HG03432 (cell line): Measurements from ENCODE around the gene ZNF787.
"Not testable (repeated sequence)": the region's sequence is repeated elsewhere in the genome, so short reads cannot be mapped to it uniquely, and the experiment has no call there.

ENCODE experiments used
- ATAC-seq: cut with Tn5 transposase; IDR thresholded peaks from one replicate; pipeline ENCODE4 v1.9.1; 2021; ENCODE audit warnings: mild to moderate bottlenecking, moderate library complexity; ENCODE audit not compliant: unreplicated experiment

The ZNF787 gene

DNA sequence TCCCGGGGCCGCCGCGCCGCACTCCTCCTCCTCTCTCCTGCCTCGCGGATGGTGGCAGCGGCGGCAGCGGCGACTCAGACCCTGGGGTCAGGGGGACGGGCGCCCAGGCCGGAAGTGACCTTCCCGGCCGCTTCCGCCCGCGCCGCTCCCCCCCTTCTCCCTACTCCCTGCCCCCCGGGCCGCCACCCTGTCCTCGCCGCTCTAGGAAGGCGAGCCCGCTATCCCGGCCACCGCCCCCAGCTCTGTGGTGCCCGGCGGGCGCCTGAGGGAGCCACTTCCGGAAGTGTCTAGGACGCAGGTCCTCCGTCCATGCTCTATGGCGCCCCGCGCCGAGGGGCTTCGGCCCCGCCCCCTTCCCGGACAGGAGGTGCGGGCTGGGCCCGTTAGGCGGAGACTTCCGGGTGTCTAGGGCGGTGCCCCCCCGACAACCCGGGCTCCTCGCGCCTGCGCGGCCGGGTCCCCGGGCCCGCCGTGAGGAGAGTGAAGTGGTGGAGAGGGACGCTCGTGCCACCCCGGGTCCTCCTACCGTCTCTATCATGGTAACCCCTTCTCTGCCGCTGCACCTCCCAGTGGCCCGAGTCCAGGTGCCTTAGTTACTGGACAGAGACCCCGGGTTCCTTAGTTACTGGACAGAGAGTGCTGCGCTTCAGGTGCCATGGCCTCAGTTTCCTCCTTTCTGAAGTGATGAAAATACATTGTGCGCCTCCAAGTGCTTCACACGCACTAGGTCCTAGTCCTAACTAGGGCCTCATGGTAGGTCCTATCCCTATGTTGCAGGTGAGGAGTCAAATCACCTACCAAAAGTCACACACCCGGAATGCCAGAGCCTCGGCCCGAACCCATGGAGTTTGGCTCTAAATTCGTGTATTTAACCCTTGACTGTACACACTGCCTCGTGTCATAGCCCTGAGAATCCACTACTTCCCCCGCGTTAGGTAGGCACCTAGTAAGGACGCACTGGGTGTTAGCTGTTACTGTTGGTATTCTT lies at the start of gene ZNF787:
Gene ZNF787, minus strand, starts transcription at position 116 of the 988 bp plus-strand sequence. CDS start 18,078 bp downstream, outside the sequence.
- ATAC-seq: peak; percentile 84

DNA sequence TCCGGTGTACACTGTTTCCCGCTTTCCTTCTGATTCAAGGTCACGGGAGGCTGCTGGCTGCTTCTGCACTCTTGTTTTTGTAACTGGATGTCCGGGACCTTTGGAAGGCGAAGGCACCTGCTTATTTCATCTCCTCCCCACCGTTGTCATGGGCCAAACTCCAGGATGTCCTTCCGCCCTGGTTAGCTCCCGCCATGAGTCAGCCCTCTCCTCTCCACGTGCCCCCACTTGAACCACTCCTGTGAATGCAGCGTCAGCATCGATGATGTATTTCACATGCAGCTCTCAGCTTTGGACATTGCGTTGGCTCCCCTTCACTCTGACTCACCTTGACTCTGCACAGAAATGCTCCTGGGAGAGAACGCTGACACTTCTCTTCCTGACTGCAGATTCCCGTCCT lies 49.2 kb upstream of the ZNF787 start:
- no peak for ATAC-seq

DNA sequence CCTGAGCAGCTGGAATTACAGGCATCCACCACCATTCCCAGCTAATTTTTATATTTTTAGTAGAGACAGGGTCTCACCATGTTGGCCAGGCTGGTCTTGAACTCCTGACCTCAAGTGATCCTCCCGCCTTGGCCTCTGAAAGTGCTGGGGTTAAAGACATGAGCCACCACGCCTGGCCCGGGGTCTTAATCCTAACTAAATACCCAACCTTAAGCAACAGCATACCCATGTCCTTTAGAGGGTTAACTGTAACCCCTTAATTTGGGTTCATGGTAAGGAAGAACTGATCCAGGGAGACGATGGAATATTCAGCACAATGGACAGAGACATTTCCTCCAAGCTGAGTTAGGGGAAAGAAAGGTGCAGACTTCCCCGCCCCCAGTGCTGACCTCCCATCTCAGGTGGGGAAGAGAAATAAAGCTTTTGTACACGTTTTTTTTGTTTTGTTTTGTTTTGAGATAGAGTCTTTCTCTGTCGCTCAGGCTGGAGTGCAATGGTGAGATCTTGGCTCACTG lies 46.0 kb upstream of the ZNF787 start:
- ATAC-seq: no peak

DNA sequence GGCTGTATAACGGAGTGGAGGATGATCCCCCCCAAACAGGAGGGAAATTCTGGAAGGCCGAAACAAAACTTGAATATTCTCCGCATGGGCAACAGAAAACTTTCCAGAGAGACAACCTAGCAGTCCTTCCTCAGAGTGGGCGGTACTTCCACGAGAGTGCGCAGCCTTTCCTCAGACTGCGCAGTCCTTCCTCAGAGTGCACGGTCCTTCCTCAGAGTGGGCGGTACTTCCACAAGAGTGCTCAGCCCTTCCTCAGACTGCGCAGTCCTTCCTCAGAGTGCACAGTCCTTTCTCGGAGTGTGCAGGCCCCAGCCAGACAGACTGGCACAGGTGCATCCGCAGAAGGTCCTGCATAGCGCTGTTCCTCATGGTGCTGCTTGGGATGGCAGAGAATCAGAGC lies 42.0 kb upstream of the ZNF787 start:
- ATAC-seq: no peak

DNA sequence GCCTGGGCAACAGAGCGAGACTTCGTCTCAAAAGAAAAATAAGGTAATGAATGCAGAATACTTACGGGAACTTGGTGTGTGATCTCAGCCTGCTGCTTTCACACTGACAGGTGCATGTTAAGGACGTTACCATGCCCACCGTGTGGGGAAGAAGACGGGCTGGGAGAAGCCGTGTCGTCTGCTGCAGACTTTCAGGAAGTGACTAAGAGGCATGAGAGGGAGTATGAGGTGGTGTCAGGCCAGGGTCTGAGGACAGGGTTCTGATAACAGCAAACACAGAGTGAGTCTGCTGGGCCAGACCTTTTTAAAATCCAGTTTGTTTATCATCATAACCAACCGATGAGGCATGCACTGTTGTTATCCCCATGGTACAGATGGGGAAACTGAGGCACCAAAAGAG lies 41.2 kb upstream of the ZNF787 start:
- no peak for ATAC-seq

DNA sequence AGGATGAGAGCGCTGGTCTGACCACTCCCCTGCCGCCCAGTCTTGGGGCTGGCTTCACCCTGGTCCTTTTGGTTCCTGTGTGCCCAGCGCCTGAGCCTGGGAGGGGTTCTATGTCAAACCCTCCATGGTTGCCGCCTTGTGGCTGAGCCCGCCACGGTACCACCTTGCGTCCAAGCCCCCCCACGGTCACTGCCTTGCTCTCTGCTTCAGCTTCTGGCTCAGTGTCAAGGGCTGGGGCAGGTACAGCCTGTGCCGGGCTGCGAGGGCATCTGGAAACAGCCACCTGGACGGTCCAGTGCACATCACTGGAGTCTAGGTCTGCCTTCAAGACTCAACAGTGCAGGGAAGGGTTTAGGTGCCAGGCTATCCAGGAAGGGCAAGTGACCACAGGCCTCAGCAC lies 40.4 kb upstream of the ZNF787 start:
- no peak for ATAC-seq

DNA sequence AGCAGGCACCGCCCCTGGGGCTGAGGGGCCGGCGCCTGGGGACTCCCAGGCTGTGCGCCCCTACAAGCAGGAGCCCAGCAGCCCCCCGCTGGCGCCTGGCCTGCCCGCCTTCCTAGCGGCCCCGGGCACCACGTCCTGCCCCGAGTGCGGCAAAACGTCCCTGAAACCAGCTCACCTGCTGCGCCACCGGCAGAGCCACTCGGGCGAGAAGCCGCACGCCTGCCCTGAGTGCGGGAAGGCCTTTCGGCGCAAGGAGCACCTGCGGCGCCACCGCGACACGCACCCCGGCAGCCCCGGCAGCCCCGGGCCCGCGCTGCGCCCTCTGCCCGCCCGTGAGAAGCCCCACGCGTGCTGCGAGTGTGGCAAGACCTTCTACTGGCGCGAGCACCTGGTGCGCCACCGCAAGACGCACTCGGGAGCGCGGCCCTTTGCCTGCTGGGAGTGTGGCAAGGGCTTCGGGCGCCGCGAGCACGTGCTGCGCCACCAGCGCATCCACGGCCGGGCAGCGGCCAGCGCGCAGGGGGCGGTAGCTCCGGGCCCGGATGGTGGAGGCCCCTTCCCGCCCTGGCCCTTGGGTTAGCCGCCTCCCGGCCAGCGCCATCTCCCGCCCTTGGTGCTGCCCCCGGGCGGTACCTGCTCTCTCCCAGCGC lies 38.7 kb upstream of the ZNF787 start:
- no peak for ATAC-seq

DNA sequence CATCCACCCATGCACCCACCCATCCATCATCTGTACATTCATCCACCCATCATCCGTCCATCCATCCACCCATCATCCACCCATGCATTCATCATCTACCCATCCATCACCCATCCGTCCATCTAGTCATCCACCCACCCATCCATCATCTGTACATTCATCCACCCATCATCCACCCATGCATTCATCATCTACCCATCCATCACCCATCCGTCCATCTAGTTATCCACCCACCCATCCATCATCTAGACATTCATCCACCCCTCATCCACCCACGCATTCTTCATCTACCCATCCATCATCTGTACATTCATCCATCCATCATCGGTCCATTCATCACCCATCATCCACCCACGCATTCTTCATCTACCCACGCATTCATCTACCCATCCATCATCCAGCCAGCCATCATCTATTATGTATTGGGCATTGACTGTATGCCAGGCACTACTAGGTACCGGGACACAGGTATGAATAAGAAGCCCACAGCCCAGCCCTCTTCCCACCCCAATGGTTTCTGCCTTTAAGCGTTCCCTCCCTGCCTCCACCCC lies 38.0 kb upstream of the ZNF787 start:
- ATAC-seq: no peak

DNA sequence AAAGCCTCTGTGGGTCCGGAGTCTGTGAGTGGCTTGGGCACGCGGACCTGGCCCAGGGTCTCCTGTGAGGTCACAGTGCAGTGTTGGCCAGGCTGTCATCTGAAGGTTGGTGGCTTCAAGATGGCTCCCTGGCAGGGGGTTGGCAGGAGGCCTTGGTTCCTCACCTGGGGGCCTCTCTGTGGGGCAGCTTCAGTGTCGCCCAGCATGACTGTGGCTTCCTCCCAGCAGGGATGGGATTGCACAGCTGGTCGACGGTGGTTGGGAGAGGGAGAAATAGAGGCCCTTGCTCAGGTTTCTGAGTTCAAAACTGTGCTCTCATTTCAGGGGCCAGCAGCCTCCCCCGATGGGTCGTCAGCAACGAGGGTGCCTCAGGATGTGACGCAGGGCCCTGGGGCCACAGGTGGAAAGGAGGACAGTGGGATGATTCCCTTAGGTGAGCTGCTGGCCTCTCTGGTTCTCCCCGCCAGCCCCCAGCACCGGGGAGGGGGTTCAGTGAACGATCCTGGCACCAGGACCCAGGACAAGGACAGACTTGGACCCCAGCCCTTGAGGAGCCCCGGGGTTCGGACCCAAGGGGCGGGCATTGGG lies 37.2 kb upstream of the ZNF787 start:
- no peak for ATAC-seq

DNA sequence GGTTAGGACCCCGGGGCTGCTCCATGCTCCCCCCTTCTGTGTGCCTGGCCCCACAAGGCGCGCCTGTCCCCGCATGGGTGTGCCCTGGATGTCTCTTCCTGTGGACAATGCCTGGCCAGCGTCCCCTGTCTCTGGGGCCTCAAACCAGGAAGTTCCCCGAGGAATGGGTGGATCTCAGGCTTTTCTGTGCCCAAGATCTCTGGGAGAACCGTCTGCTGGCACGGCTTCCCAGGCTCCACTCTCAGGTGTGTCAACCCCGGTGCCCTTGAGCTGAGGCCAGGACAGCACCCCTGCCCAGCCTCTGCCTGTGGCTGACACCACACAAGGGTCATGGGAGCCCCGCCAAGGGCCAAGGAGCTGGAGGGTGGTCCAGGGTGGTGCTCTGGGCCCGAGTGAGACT lies 35.7 kb upstream of the ZNF787 start:
- ATAC-seq: no peak

DNA sequence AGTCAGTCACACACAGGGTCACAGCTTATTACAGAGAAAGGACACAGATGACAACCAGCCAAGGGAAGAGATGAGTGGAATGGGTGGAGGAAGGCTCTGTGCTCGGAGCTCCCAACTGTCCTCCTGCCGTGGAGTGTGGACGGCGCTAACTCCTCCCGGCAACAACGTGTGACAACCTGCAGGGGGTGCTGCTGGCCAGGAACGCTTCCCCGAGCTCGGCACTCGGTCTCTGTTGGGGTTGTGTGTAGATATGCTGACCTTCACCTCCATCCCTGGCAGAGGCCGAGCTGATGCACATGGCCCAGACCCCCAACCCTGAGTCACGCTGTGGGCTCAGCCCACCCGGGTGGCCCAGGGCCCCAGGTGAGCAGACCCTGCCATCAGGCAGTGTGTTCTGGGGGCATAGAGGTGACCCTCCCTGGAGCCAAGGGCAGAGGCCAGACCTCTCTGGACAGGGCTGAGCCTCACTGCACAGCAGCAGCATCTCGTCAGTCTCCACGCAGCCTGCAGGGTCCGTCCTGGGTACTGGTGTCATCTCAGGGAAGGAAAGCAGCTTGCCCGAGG lies 34.1 kb upstream of the ZNF787 start:
- no peak for ATAC-seq

DNA sequence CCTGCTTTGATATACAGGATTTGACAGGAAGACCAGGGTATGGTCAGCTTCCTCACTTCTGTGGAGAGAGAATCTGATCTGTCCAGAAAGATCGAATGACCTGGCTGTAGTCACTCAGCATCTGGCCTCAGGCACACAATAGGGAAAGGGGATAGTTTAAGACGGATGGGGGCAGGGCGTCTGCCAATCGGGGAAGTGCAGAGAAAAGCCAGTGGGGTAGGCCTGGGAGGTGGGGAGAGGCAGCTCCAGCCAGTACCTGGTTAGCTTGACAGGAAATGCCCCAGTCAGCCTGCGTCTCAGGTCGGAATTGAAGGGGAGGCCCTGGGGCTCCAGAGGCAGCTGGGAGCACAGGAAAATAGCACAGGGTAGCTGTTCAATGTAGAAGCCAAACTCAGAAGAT lies 32.4 kb upstream of the ZNF787 start:
- no peak for ATAC-seq

DNA sequence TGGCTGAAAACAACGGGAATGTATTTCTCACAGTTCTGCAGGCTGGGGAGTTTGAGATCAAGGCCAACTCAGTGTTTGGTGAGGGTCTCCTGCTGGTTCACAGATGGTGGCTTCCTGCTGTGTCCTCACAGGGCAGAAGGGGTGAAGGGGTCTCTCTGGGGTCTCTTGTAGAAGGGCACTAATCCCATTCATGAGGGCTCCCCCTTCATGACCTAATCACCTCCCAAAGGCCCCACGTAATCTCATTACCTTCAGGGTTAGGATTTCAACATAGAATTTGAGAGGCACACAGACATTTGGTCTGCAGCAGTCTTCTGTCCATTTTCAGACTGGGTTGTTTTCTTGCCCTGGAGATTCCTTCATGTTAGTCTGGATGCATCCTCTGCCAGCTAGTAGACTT lies 31.5 kb upstream of the ZNF787 start:
- no peak for ATAC-seq

DNA sequence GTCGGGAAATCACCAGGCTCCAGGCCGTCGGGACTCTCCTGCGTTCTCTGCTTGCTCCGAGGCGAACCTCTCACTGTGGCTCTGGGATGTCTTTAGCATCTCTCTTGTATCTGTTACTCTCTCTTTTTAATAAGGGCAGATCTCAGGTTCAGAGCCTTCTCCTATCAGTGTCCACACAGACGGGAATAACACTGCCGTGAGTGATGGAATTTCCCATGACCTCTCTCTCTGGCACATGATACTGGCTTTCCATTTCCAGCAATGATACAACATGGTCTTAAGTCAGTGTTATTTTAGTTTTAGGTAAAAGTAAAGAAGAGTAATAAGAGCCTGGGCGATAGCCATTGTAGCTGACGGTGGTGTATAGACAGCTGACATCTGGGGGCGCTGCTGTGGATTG lies 29.3 kb upstream of the ZNF787 start:
- ATAC-seq: no peak

DNA sequence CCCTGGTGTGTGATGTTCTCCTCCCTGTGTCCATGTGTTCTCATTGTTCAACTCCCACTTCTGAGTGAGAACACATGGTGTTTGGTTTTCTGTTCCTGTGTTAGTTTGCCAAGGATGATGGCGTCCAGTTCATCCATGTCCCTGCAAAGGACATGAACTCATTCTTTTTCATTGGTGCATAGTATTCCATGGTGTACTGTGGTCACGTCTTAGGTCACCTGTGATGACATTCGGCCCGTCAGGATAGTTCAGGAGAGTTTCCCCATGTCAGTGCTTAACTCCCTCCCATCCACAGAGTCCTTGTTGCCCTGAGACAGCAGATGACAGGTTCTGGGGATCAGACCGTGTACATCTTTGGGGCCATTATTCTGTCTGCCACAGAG lies 28.6 kb upstream of the ZNF787 start:
- no peak for ATAC-seq

DNA sequence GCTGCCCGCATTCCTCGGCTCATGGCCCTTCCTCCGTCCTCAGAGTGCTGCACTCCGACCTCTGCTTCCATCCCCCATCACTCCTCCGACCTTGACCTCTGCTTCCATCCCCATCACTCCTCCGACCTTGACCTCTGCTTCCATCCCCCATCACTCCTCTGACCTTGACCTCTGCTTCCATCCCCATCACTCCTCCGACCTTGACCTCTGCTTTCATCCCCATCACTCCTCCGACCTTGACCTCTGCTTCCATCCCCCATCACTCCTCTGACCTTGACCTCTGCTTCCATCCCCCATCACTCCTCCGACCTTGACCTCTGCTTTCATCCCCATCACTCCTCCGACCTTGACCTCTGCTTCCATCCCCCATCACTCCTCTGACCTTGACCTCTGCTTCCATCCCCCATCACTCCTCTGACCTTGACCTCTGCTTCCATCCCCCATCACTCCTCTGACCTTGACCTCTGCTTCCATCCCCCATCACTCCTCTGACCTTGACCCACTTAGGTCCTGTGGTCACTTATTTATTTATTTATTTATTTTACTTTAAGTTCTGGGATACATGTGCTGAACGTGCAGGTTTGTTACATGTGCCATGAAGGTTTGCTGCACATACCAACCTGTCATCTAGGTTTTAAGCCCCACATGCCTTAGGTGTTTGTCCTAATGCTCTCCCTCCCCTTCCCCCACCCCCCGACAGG lies 28.0 kb upstream of the ZNF787 start:
- not testable (repeated sequence) for ATAC-seq

DNA sequence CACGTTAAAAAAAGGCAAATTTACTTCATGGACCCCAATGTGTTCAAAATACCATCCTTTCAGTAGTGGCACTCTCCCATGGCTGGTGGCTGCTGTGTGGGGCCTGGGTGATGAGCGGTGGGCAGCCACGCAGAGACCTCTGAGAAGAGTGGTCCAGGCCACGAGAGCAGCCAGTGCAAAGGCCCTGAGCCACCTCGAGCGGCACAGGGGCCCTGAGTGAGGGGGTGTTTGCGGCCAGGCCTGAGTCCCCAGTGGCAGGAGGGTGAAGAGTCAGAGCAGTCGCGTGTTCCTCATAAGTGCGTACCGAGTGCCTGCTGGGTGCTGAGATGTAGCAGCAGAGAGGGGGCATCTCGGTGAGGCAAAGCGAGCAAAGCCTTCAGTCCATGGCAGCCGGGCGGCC lies 27.0 kb upstream of the ZNF787 start:
- ATAC-seq: no peak

DNA sequence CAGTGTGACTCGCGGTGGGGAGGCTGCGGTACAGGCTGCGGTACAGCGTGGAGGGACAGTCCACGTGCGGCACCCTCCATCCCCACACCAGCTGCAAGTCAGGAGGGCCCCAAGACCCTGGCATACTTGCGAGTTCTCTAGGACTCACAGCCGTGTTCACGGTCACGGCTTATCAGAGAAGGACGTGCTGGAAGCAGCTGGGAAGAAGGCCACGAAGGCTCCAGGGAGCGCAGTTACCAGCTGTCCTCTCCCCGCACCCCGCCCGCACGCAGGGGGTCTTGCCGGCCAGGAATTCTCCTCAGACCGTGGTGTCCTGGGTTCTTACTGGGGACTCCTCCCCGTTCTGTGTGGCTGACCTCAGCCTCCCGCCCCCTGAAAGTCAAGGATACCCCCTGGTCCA lies 26.2 kb upstream of the ZNF787 start:
- no peak for ATAC-seq

DNA sequence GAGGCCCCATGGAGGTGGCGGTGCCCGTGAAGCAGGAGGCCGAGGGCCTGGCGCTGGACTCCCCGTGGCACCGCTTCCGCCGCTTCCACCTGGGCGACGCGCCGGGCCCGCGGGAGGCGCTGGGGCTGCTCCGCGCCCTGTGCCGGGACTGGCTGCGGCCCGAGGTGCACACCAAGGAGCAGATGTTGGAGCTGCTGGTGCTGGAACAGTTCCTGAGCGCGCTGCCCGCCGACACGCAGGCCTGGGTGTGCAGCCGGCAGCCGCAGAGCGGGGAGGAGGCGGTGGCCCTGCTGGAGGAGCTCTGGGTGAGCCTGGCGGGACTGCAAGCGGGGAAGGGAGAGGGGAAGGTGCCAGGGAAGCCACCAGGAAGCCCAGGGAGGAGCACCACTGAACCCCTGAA lies 25.8 kb upstream of the ZNF787 start:
- no peak for ATAC-seq

DNA sequence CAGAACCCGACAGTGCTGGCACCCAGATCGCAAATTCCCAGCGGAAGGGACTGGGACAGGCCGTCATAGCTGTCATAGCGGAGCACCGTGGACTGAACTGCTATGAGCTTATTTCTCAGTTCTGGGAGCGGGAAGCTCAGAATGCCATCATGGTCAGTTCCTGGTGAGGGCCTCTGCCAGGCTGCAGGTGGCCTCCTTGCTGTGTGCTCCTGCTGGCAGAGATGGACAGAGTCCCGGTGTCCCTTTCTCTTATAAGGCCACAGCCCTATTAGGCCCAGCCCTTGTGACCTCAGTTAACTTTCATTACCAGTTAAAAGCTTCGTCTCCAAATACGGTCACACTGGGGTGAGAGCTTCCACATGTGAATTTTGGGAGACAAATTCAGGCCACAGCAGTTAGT lies 24.6 kb upstream of the ZNF787 start:
- no peak for ATAC-seq
